Gastroesophageal sphincter (tissue), 4 donors: ENCODE measurements around the gene PFKL. TPM values are rescaled to one million over a fixed set of nuclear protein-coding genes. Genes with fewer than 3 reads are reported as not detected.

Experiments used
- ATAC-seq: fragments of 150-250 bp; one replicate; pipeline ENCODE4 v1.9.1; 2016; ENCODE audit warnings: mild to moderate bottlenecking, moderate library complexity
- H3K27ac ChIP-seq, 4 donors: fragments of 200-600 bp; sonication (generic) in 3 of 4; 1 replicate in 3 of 4; 2 replicates in 1 of 4; pipeline ENCODE4 v1.5.1; 2016 to 2019
- H3K27me3 ChIP-seq: fragments of 200-600 bp; sonication (generic); one replicate; pipeline ENCODE4 v1.5.1; 2019
- H3K36me3 ChIP-seq, 2 donors: fragments of 200-600 bp; sonication (generic); one replicate each; pipeline ENCODE4 v1.5.1; 2019; ENCODE audit warnings: control low read depth in 1 of 2
- H3K4me1 ChIP-seq, 3 donors: fragments of 200-600 bp; sonication (generic); 1 replicate in 2 of 3; 2 replicates in 1 of 3; pipeline ENCODE4 v1.5.1; 2016 to 2019; ENCODE audit warnings: control low read depth in 2 of 3
- H3K4me3 ChIP-seq, 2 donors: fragments of 200-600 bp; sonication (generic); one replicate each; pipeline ENCODE4 v1.5.1; 2019; ENCODE audit warnings: mild to moderate bottlenecking in 1 of 2, moderate library complexity in 1 of 2
- H3K9me3 ChIP-seq, 3 donors: fragments of 200-600 bp; sonication (generic); one replicate each; pipeline ENCODE4 v1.5.1; 2017 to 2019; ENCODE audit warnings: control low read depth in 2 of 3
- EP300 ChIP-seq: sonication (generic); formaldehyde crosslinking; IDR thresholded peaks from one replicate; pipeline ENCODE4 v1.6.1; 2017; ENCODE audit warnings: antibody characterized with exemption, mild to moderate bottlenecking
- POLR2A ChIP-seq, 2 donors: fragments of 450-650 bp; IDR thresholded peaks; one replicate each; pipeline ENCODE4 v1.6.1; 2017; ENCODE audit warnings: antibody characterized with exemption in 2 of 2, mild to moderate bottlenecking in 2 of 2, moderate library complexity in 1 of 2
- POLR2AphosphoS5 ChIP-seq: sonication (generic); formaldehyde crosslinking; IDR thresholded peaks from one replicate; pipeline ENCODE4 v1.6.1; 2017; ENCODE audit warnings: antibody characterized with exemption
- WGBS, 2 donors: methylation state at CpG; one replicate each; pipeline ENCODE4 v1.1.5; 2018; ENCODE audit warnings: low coverage in 1 of 2; 5-methylcytosine and 5-hydroxymethylcytosine counted together
- total RNA-seq, 4 donors: library from RNA; depleted of rRNA; stranded (reverse); fragments of >200 nt; gene quantifications; one replicate each; pipeline ENCODE4 v1.1.0, GENCODE V29; 2016
- TF ChIP-seq, protein P1 (sequence below), 4 experiments: fragments of 200-600 bp in 2 of 4; fragments of 450-650 bp in 2 of 4; sonication (generic) in 1 of 4; IDR thresholded peaks; one replicate each; pipeline ENCODE4 v1.5.1; 2017 to 2019; ENCODE audit warnings: antibody characterized with exemption in 4 of 4, mild to moderate bottlenecking in 2 of 4, moderate library complexity in 2 of 4

The PFKL gene
- total RNA-seq, 4 donors from 2014 or later: 57.7 to 103 (median 72.1) TPM

DNA sequence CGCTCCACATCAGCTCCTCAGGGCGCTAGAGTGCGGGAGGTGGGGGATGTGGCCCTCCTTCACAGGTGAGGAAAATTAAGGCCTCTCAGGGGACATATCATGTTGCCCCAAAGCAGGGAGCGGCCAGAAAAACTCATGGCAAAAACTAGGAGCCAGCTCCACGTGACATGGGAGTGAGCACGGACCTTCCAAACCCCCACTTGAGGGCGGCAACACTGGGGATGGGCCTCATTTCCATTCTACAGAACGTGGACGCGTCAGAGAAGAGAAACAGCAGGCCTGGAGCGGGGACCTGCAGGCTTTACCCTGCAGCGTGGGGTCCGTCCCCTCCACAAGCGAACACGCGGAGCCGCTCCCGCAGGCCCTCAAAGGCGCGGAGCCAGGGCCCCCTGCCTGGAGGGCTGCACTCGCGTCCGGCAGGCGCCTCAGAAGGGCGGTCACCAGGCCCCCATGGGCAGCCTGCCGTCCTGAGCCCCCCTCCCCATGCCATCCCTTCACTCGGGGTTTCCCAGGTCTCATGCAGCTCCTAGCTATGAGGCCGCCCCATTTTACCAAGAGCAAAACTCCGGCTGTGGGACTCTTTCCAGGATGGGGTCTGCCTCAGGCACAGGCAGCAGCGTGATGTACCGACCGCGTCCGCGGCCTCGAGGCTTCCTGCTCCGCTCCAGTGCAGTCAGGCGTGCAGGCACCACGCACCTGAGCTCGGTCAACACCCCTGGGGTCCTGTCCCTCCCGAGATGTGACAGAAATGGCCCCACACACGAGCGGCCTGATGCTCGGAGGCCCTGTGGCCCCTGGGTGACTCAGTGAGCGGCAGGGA is 33.9 kb downstream of the PFKL start:
- Histone ChIP-seq H3K4me1 (peaks cover 0 to 20% (median 7%) of the 10 kb centered on the region in 3 donors), H3K4me3 (no peak overlapping the region), H3K9me3 (no peaks in the 10 kb centered on the region), H3K27me3 (no peaks in the 10 kb centered on the region), H3K36me3 (peaks cover 0 to 74% of the 10 kb centered on the region in 2 donors), H3K27ac (no peak overlapping the region)
- 71 to 73% methylated on average over 3 to 12 of the region's 45 CpGs for WGBS, 2 donors
- ATAC-seq: no peak
- no peak for TF ChIP-seq EP300
- TF ChIP-seq, protein P1, sequence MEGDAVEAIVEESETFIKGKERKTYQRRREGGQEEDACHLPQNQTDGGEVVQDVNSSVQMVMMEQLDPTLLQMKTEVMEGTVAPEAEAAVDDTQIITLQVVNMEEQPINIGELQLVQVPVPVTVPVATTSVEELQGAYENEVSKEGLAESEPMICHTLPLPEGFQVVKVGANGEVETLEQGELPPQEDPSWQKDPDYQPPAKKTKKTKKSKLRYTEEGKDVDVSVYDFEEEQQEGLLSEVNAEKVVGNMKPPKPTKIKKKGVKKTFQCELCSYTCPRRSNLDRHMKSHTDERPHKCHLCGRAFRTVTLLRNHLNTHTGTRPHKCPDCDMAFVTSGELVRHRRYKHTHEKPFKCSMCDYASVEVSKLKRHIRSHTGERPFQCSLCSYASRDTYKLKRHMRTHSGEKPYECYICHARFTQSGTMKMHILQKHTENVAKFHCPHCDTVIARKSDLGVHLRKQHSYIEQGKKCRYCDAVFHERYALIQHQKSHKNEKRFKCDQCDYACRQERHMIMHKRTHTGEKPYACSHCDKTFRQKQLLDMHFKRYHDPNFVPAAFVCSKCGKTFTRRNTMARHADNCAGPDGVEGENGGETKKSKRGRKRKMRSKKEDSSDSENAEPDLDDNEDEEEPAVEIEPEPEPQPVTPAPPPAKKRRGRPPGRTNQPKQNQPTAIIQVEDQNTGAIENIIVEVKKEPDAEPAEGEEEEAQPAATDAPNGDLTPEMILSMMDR (IDR thresholded peaks at IDR 0.05): no peak
- TF ChIP-seq POLR2A (IDR thresholded peaks at IDR 0.05): no peak
- TF ChIP-seq POLR2AphosphoS5: no peak

DNA sequence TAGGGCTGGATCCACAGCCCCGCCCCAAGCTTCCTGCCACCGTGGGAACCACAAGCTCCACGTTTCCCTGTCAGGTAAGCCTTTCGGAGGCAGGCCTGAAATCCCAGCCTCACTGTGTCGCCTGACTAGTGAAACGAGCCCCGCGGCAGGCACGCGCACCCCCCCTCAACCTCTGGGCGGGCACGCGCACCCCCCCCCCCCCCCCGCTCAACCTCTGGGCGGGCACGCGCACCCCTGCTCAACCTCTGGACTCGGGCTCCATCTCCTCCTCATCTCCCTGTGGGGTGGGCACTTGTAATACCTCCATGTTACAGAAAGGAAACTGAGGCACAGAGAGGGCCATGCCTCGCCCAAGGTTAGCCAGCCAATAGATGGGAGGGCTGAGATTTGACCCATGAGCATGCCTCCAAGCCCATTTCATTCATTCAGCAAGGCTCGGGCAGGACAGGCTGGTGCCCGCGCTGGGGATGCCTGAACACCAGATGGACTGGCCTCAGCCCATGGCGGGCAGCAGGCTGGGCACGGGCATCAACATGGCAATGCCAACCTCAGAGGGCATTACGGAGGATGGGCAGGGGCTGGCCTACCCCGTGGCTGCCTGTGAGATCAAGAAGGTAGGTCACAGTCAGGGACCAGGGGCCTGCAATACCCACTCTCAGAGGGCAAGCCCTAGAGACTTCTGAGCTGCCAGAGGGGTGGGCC is 34.6 kb downstream of the PFKL start:
- no peak overlapping the region for H3K4me3 ChIP-seq
- no peaks in the 10 kb centered on the region for H3K27me3 ChIP-seq
- peaks cover 0 to 20% (median 7%) of the 10 kb centered on the region in 3 donors for H3K4me1 ChIP-seq
- no peak overlapping the region for H3K27ac ChIP-seq
- 70 to 79% methylated on average over 2 of the region's 26 CpGs for WGBS, 2 donors
- H3K9me3 ChIP-seq: no peaks in the 10 kb centered on the region
- ATAC-seq: no peak
- H3K36me3 ChIP-seq: peaks cover 0 to 71% of the 10 kb centered on the region in 2 donors
- TF ChIP-seq, protein P1 (IDR thresholded peaks at IDR 0.05): no peak
- no peak for TF ChIP-seq EP300
- no peak for TF ChIP-seq POLR2A (IDR thresholded peaks at IDR 0.05)
- no peak for TF ChIP-seq POLR2AphosphoS5

DNA sequence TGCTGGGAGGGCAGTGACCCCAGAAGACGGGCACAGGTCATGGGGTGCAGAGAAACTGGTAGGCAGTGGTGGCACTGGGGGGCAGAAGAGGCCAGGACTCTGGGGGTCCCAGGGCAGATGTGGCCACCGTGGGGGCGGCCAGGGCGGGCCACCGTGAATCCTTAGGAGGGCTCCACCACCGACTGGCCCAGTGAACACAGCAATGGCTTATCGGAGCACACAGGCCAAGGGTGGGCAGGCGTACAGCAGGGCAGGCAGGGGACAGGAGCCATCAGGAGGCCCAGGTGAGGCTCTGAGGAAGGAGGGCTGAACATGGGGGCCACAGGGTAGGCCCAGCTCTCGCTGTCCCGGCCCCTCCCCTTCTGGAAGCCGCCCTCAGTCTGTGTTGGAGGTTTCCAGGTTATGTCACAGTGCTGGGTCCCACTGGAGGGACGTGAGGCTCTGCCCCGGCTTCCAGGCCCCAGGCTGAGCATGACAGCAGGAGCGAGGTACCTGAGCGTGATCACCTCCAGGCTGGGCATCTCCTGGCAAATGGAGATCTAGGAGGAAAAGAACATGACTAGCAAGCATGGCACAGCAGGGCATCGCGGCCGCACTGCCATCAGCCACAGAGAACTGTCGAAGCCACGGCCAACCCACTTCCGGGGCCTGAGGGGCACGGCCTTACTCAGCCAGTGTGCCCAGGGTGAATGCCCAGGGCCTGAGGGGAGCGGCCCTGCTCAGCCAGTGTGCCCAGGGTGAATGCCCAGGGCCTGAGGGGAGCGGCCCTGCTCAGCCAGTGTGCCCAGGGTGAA is 35.6 kb downstream of the PFKL start:
- Histone ChIP-seq H3K36me3 (peaks cover 0 to 61% of the 10 kb centered on the region in 2 donors), H3K4me3 (no peak overlapping the region), H3K27me3 (no peaks in the 10 kb centered on the region), H3K27ac (no peak overlapping the region), H3K9me3 (no peaks in the 10 kb centered on the region), H3K4me1 (peaks cover 0 to 30% (median 14%) of the 10 kb centered on the region in 3 donors)
- ATAC-seq: no peak
- WGBS, 2 donors: 90% methylated on average over 1 of the region's 24 CpGs; no CpG with 5 or more reads in 1 of the 2 donors
- no peak for TF ChIP-seq POLR2A (IDR thresholded peaks at IDR 0.05)
- no peak for TF ChIP-seq EP300
- TF ChIP-seq, protein P1 (IDR thresholded peaks at IDR 0.05): no peak
- no peak for TF ChIP-seq POLR2AphosphoS5

- Histone ChIP-seq H3K36me3 (peaks cover 0 to 41% of the 10 kb centered on the region in 2 donors), H3K9me3 (no peaks in the 10 kb centered on the region), H3K27me3 (no peaks in the 10 kb centered on the region), H3K4me1 (peaks cover 0 to 30% (median 14%) of the 10 kb centered on the region in 3 donors), H3K4me3 (no peak overlapping the region), H3K27ac (peak overlapping the region in 3 of 4 donors; percentile 99)
- ATAC-seq: no peak
- 67 to 73% methylated on average over 3 of the region's 3 CpGs for WGBS, 2 donors
- TF ChIP-seq POLR2AphosphoS5 (no peak), EP300 (no peak), POLR2A (IDR thresholded peaks at IDR 0.05) (no peak)
- TF ChIP-seq, protein P1 (IDR thresholded peaks at IDR 0.05): no peak
These were observed 37.6 kb downstream of the PFKL start for GRCh38 chr21:44337449-44337848.
